Fibroblast of the aortic adventitia (primary cell): ENCODE measurements around the gene ZNF778. TPM values are rescaled to one million over a fixed set of nuclear protein-coding genes. Genes with fewer than 3 reads are reported as not detected.
A peak's percentile ranks its signal among the peaks of the same experiment; 100 is the strongest.

ENCODE experiments used
- DNase-seq: peaks from one replicate; pipeline ENCODE4 v3.0.0-alpha.2; 2010; ENCODE audit warnings: low read depth
- H3K4me3 ChIP-seq: 2 replicates; pipeline ENCODE4 v1.5.1; 2011; ENCODE audit warnings: low read depth, mild to moderate bottlenecking, control low read depth, low read length, moderate library complexity
- CTCF ChIP-seq: IDR thresholded peaks from 2 replicates; pipeline ENCODE4 v1.5.1; 2011; ENCODE audit warnings: mild to moderate bottlenecking, low read length, control low read depth, inconsistent platforms; ENCODE audit not compliant: insufficient read depth
- total RNA-seq: library from RNA; depleted of rRNA; stranded (reverse); fragments of >200 nt; gene quantifications from 2 replicates; pipeline ENCODE4 v1.2.3, GENCODE V29; 2012; ENCODE audit warnings: low replicate concordance

ZNF778 gene
- total RNA-seq, 1 donor = 8.0 TPM

DNA sequence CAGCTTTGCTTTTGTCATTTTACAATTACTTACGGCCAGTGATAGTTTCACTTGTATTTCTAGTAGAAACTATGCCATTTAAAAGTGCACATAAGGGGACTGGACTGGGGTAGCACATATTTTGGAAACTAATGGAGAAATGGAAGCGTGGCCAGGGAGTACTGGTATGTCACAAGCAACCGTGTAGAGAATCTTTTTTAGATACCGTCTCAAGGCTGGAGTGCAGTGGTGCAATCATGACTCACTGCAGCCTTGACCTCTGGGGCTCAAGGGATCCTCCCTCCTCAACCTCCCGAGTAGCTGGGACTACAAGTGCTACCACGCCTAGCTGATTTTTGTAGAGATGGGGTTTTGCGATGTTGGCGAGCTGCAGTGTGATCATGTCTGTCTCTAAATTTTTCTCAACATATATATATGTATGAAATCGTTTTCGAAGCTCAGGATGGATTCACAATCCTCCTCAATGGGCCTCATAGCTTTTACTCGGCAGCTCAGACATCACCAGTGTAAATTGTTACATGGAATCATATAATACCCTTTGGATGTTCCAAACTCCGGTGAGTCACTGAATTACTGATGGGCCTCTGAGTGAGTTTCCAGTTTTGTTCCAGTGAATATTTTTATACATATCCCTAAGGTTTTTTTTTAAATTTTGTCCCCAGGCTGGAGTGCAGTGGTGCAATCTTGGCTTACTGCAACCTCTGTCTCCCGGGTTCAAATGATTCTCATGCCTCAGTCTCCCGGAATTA lies 51.7 kb downstream of the ZNF778 start:
- TF ChIP-seq CTCF = no peak

GRCh38 chr16:89269805-89270665 lies 52.5 kb downstream of the ZNF778 start:
- no peak for TF ChIP-seq CTCF
- no peak overlapping the region for H3K4me3 ChIP-seq
- no peak for DNase-seq

More for the DNA sequence above, 51.7 kb downstream of the ZNF778 start:
- H3K4me3 ChIP-seq = no peak overlapping the region
- peak; percentile 74 for DNase-seq

DNA sequence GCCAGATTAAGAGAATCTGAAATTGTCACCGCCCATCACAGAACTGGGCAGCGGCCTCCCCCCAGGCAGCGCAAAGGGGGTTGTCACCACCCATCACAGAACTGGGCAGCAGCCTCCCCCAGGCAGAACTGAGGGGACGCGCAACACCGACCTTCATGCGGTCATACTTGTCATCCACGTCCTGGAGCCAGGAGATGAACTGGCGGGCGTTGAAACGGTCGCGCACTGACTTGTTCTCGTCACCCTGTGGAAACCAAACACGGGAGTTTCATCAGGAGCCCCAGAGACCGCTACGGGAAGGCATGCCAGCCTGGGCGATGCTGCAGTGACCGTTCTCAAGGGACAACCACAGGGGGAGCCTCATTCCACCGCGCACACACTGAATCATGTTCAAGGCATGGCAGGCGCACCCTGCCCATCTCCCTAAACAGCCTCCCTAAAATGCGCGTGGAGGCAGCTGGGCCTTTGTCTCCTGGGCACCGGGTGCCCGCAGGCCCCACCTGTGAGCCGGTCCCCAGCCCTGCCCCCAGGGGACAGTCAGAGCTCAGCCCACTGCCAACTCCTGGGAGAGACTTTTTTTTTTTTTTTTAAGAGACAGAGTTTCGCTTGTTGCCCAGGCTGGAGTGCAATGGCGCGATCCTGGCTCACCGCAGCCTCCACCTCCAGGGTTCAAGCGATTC lies 53.3 kb downstream of the ZNF778 start:
- H3K4me3 ChIP-seq = no peak overlapping the region
- TF ChIP-seq CTCF = no peak
- no peak for DNase-seq

DNA sequence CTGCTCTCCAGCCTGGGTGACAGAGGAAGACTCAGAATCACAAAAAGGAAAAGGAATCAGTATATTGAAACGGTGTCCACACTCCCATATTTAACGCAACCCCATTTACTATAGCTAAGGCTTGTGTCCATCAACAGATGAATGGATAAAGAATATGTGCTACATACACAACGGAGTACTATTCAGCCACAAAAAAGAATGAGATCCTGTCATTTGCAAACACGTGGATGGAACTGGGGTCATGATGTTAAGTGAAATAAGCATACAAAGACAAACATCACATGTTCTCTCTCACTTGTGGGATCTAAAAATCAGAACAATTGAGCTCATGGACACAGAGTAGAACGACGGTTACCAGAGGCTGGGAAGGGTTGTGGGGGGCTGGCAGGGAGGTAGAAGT lies 55.1 kb downstream of the ZNF778 start:
- no peak for DNase-seq
- no peak overlapping the region for H3K4me3 ChIP-seq
- no peak for TF ChIP-seq CTCF

DNA sequence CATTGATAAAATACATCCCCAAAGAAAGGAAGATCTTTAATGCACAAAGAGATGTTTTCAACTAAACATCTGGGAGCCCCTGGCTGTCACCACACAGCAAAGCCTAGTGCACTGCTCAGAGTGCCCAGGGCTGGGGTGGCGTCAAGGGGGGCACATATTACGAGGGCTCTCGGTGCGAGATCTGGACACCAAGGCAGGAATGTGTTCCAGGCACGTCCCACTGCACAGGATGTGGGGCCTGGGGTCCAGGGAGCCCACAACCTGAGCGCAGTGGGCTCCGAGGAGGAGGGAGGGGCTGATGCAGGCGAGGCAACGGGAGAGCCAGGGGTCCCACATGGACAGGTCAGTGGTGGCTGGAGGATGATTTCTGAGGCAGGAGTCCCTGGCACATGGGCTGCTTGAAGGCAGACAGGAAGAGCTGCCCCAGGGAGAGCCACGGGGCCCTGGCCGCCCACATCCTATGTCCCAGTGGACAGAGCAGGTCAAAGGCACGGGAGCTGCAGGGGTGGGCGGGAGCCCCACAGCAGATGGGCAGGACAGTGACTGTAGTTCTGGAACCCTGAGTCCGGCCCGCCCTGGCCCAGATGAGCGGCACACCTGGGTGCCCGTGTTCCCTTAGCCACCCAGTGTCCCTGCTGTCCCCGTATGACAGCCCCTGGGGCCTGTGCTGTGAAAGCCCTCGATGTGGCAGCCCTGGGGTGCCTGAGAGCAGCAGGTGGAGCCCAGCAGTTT lies 56.4 kb downstream of the ZNF778 start:
- no peak overlapping the region for H3K4me3 ChIP-seq
- no peak for DNase-seq
- TF ChIP-seq CTCF = no peak

DNA sequence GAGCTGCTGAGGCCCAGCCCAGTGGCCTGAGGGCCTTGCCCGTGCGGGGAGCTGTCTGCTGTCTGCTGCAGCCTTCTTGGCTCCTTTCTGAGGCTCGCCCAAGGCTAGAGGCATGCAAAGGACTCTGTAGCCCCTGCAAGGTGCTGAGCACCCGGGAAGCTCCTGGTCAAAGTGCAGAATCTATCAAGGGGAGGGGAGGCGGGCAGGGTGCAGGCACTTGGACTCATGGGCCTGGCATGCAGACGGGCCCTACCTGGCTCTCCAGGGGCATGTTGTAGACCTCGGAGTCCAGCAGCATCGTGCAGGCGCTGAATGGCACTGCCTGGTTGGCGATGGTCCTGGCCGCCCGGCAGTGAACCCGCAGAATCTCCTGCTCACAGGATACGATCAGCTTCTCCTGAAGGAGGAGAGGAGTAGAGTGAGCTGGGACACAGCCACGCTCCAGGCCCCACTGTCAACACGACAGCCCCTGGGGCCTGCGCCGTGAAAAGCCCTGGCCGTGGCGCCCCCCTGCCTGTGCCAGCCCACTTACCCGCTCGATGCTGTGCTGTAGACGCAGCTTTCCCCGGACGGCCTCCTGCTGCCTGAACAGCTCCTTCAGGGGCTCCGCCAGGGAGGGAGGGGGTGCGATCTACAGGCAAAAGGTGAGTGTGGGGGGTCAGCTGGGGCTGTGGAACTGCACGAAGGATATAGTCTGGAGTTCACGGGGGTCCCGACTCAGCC lies 57.2 kb downstream of the ZNF778 start:
- TF ChIP-seq CTCF = no peak
- H3K4me3 ChIP-seq = no peak overlapping the region
- no peak for DNase-seq
